ENCODE measurements around the gene OR52B6.
"Not testable (repeated sequence)": the region's sequence is repeated elsewhere in the genome, so short reads cannot be mapped to it uniquely, and the experiment has no call there.

OR52B6 gene, protein sequence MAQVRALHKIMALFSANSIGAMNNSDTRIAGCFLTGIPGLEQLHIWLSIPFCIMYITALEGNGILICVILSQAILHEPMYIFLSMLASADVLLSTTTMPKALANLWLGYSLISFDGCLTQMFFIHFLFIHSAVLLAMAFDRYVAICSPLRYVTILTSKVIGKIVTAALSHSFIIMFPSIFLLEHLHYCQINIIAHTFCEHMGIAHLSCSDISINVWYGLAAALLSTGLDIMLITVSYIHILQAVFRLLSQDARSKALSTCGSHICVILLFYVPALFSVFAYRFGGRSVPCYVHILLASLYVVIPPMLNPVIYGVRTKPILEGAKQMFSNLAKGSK

GRCh38 chr11:5580577-5580976, at the start of gene OR52B6:
Gene OR52B6, plus strand, starts transcription at chr11:5580877. Its CDS starts 0 bp downstream, at chr11:5580877.
- DNase-seq (ENCODE audit: low spot score), result no peak

- no peak for DNase-seq (ENCODE audit: low spot score)
Measured at GRCh38 chr11:5531053-5531831, 49.4 kb upstream of the OR52B6 start.

DNA sequence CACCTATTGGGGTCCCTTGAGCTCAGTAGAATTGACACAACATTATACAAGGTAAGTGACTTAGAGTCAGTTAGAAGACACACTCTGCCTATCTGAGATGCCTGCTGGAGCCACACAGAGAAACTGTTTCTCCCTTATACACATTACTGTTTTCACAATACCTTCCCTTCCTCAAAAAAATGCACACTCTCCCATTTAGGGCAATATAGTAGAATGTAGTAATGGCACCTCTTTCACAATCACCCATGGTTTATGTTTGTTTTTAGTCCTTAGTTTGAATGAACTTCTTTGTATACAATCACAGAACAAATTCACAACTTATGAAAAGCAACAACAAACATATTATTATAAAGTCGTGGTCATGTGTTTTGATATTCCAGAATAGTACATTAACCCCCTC, 46.6 kb upstream of the OR52B6 start:
- DNase-seq (ENCODE audit: low spot score), result no peak

- DNase-seq (ENCODE audit: low spot score), result no peak
Measured at GRCh38 chr11:5536482-5536881, 44.2 kb upstream of the OR52B6 start.

DNA sequence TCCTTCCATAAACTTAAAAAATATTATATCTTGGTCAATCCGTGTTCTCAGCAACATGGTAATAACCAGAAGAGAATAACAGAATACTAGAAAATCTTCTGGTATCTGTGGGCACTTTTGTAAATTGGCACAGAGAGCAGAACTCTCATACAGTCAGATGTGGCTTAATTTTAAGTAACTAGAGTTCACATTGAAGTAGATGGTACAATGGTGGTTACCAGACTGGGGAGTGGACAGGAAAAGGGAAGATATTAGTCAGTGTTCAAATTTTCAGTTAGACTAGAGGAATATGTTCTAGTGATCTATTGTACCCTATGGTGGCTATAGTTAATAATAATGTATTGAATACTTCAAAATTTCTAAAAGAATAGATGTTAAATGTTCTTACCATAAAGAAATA, 39.2 kb upstream of the OR52B6 start:
- DNase-seq (ENCODE audit: low spot score), result no peak

DNA sequence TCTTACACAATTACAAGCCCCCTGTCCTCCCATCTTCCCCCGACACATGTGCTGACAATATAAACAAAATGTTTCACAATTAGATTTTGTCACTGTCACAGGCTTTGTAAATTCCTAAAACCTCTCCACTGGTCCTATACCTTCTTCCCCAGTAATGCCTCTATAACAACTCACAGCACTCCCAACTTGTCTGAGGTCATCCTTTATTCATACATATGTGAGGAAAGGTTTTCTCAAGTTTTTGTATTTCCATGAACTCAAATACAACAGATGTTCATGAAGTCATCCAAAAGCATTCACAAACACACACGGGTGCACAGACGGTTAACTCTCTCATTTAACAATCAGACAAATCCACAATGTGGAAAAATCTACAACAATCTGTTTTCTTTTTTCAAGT, 34.2 kb upstream of the OR52B6 start:
- no peak for DNase-seq (ENCODE audit: low spot score)

DNA sequence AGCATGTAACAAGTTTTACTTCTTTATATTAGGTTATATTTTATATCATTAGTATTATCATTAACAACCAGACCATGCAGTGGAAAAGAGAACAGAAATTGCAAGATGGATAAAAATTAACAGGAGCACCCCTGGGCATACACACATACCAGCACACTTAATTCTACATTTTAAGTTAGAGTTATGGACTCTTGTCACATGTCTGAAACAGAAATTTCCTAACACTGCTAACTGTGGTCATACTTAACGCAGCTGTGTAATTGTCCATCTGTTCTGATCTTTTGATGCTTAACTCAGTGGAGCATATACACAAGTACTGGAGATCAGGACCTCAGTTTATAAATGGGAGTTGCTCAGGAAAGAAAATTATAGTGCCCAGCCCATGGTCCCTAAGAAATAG, 32.7 kb upstream of the OR52B6 start:
- no peak for DNase-seq (ENCODE audit: low spot score)

- DNase-seq (ENCODE audit: low spot score), result no peak
Measured at GRCh38 chr11:5548440-5548839, 32.2 kb upstream of the OR52B6 start, which contains the start of gene OR52H1. Gene OR52H1, minus strand, starts transcription at chr11:5548540. Its CDS starts 3,035 bp downstream, at chr11:5545505.

DNA sequence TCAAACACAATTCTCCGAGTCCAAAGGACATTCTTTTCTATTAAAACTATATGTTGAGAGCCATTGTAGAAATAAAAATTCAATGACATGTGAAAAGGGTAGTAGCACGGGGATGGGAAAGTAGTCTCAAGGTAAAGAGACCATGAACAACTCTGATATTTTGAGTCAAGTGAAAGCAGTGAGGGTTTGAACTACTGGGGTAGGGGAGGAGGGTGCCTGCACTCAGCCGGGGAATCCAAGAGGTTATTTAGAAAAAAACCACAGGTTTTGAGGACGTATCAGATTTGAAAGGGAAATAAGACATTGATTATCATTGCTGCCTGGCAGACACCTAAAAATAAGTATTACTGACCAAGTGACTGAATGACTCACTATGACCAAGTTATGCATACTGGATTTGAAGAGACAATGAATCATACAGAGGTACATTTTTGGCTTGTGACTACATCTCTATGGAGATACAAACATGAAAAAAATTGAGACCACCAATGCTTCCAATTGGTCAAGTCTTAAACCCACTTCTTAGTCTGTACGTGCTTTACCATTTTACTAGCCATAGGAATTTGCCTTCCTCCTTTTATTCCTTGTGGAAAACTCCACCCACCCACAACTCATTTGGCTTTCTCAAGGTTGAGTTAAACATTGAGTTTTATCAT, 30.1 kb upstream of the OR52B6 start:
- no peak for DNase-seq (ENCODE audit: low spot score)

DNA sequence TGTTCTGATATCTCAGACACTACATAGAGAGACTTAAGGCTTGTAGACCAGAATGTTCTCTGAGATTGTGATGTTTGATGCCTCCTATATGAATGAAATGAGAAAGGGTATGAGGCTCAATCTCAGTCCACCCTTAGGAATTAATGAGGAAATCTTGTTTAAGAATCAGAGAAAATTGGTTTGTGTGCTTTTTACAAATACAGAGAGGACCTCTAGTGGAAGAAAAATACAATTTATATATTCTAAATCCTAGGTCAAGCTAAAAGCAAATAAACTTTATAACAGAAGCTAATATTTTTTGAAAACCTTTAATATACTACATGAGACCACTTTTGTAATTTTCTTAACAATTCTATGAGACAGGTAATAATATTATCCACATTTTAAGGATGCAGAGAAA, 27.3 kb upstream of the OR52B6 start:
- no peak for DNase-seq (ENCODE audit: low spot score)

DNA sequence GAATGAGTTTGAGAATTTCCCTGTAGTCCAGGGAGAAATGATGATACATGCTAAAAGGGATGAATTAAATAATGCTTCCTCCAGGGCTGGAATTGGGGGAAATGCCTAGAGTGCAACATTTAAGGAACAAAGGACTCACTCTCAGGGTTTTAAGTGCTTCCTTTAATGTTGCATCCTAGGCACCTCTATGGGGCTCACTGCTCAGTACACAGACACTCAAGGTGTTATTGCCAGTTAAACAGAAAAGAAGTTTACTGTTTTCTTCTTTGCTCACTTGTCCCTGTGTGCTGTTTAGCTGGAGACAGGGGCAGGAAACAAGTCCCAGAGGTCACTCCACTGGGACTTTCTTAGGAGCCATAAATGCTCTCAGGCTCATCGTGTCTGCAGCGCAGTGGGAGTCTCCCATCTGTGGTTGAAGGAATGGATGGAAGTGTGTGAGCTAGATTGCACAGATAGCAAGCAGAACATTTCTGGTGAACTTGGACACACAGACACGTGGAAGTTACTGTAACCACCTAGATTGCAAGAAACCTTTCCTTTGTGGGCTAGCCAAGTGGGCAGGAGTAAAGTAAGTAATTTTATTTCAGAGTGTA, 24.0 kb upstream of the OR52B6 start:
- DNase-seq (ENCODE audit: low spot score), result no peak

GRCh38 chr11:5557751-5558150, 22.9 kb upstream of the OR52B6 start:
- DNase-seq (ENCODE audit: low spot score), result no peak

DNA sequence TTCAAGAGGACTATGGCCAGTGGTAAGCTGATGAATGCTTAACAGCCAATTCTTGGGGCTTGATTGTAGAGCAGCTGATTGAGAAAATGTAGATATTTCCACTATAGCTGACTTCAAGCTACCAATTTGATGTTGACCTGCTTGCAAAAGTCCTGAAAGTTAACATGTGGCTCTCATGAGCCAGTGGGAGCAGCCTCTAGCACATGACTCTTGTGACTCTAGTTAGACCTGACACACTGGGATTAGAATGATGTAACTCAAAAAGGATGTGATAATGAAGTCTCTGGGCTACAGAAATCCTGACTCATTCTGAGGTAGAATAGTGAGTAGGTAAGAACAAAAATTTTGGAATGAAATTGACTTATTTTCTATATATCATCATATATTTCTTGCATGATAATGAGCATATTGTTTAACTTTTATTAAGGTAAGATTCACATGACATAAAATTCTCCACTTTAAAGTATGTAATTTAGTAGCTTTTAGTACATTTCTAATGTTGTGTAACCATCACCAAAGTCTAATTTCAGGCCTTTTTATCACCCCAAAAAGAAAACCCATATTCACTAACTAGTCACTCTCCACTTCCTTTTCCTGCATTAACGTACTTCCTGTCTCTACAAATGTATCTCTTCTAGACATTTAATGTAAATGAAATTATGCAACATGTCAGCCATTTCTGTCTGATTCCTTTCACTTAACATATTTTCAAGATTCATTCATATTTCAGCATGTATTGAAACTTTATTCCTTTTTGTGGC, 16.2 kb upstream of the OR52B6 start:
- DNase-seq (ENCODE audit: low spot score), result no peak

DNA sequence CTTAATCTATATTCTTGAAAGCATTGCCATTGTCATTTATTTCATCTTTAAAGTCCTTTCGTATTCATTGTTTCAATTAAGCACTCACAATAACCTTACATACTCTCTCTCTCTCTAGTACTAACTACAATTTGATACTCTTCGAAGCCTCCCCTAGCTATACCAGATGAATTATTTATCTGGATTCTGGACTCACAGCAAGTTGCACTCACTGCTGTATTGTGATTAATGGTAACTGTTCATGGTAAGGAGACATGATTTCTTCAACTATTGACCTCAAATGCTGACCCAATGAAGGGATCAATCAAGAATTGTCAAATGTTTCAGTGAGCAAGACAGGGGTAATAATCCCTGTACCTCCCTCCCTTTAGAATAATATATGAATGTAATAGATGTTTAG, 6.0 kb upstream of the OR52B6 start:
- no peak for DNase-seq (ENCODE audit: low spot score)

DNA sequence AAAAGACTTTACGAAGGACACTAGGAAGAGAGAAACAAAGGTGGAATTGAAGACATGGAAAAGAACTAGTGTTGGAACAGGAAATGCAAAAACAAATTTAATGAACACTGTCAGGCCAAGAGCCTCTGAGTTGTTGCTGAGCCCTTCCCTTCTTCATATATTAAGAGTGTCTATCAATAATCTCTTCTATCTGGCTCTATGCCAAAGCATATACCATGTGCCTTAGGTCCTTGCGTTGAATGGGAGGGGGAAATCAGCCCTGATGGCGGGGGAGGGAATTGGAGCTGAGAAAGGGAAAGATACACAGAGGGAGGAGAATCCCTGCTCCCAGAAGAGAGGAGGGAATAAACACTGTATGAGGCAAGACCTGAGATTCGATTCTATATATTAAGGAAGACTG, 5.5 kb upstream of the OR52B6 start:
- DNase-seq (ENCODE audit: low spot score), result no peak

DNA sequence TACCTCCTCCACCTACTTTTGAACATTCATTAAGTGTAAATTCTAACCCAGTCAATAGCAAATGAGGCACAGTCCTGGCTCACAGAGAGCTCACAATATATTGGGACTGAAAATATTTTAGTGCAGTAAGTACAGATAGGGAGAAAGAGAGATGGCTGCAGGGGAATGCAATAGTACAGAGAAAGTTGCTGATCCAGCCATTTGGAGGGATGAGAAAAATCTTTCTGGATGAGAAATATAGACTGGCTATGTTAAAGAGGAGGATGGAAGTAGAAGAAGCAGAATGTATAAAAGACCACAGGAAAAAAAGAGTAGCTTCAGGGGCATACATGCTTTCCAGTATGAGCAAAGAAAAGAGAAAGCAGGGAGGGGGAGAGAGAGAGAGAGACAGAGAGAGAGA, 3.6 kb upstream of the OR52B6 start:
- DNase-seq (ENCODE audit: low spot score), result no peak

- DNase-seq (ENCODE audit: low spot score), result no peak
Measured at GRCh38 chr11:5581014-5581413, 337 bp downstream of the OR52B6 start.

DNA sequence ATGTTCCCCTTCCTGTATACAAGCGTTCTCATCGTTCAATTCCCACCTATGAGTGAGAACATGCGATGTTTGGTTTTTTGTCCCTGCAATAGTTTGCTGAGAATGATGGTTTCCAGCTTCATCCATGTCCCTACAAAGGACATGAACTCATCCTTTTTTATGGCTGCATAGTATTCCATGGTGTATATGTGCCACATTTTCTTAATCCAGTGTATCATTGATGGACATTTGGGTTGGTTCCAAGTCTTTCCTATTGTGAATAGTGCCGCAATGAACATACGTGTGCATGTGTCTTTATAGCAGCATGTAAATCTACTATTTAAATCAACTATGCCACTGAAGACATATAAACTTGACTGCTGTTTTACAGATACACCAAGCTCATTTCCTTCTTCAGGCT, 3.8 kb downstream of the OR52B6 start:
- DNase-seq (ENCODE audit: low spot score), result not testable (repeated sequence)

- not testable (repeated sequence) for DNase-seq (ENCODE audit: low spot score)
Measured at GRCh38 chr11:5589906-5590305, 9.2 kb downstream of the OR52B6 start.

DNA sequence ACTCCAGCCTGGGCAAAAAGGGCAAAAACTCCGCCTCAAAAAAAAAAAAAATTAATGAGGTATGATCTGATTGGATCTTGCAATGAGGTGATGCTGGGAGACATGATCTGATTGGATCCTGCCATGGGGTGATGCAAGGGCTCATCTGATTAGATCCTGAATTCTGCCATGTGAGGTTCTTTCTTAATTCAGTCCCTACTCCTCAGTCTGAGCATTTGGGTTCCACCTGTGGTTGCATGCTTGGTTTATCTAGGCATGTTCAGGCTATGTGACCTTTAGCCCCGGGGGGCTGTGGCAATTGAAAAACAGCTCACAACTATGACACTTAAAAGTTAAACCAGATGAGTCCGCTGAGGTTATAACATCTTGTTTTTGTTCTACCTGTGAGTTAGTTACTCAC, 10.9 kb downstream of the OR52B6 start:
- no peak for DNase-seq (ENCODE audit: low spot score)

- DNase-seq (ENCODE audit: low spot score), result no peak
Measured at GRCh38 chr11:5592615-5593014, 11.9 kb downstream of the OR52B6 start.

GRCh38 chr11:5593146-5593545, 12.5 kb downstream of the OR52B6 start:
- no peak for DNase-seq (ENCODE audit: low spot score)
